ENCODE data around the gene HOXA6.

DNA sequence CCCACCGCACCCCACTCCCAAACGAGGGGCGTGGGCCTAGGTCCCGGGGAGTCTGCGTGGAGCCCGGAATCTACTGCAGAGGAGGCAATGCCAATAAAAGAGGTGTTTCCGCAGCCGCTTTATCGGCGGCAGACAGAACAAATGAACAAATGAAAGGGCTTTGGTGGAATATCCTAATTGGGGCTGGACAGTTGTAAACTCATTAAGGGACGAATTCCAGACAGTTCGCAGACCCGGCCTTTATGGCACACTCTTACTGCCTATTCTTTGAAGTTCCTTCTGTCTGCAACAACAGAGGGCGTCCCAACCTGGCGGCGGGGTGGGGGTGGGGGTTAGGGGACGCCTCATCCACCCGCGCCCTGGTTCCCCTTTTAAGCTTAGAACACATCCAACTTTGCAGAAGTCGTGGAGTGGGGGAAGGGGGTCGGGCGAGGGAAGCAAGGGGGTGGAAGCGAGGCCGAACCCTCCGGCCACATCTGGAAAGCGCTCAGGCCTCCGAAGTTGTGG lies 13.7 kb upstream of the HOXA6 start:
- TF ChIP-seq, protein P1, sequence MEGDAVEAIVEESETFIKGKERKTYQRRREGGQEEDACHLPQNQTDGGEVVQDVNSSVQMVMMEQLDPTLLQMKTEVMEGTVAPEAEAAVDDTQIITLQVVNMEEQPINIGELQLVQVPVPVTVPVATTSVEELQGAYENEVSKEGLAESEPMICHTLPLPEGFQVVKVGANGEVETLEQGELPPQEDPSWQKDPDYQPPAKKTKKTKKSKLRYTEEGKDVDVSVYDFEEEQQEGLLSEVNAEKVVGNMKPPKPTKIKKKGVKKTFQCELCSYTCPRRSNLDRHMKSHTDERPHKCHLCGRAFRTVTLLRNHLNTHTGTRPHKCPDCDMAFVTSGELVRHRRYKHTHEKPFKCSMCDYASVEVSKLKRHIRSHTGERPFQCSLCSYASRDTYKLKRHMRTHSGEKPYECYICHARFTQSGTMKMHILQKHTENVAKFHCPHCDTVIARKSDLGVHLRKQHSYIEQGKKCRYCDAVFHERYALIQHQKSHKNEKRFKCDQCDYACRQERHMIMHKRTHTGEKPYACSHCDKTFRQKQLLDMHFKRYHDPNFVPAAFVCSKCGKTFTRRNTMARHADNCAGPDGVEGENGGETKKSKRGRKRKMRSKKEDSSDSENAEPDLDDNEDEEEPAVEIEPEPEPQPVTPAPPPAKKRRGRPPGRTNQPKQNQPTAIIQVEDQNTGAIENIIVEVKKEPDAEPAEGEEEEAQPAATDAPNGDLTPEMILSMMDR (IDR thresholded peaks at IDR 0.05): peak in 1 of 3 experiments; percentile 4
- TF ChIP-seq POLR2A (IDR thresholded peaks at IDR 0.05; ENCODE audit: low read depth) (no peak), POLR2AphosphoS5 (IDR thresholded peaks at IDR 0.05) (no peak), EP300 (IDR thresholded peaks at IDR 0.05) (no peak)

All from esophagus muscularis mucosa (tissue), 4 donors.